ENCODE measurements around the gene RNASEH2B. TPM values are rescaled to one million over a fixed set of nuclear protein-coding genes. Genes with fewer than 3 reads are reported as not detected.

RNASEH2B gene
- total RNA-seq, 2 donors from 2014 or later = 37.7 to 44.1 TPM

- H3K4me1 ChIP-seq (ENCODE audit: control insufficient read depth, insufficient read depth, low read length) = no peaks in the 10 kb centered on the region
- no peaks in the 10 kb centered on the region for H3K36me3 ChIP-seq (ENCODE audit: control insufficient read depth, insufficient read depth, low read length)
- Mint-ChIP-seq H3K9me3 (peaks cover 5% of the 10 kb centered on the region), H3K4me3 (no peak overlapping the region), H3K4me1 (peaks cover 7% of the 10 kb centered on the region), H3K27ac (no peak overlapping the region), H3K27me3 (ENCODE audit: insufficient read depth) (no peaks in the 10 kb centered on the region), H3K36me3 (ENCODE audit: low read depth) (peaks cover 5% of the 10 kb centered on the region)
- no peak for DNase-seq
- no peak overlapping the region for H3K4me3 ChIP-seq (ENCODE audit: low read length)
- H3K27ac ChIP-seq (ENCODE audit: low read depth, low read length) = no peak overlapping the region
- H3K9me3 ChIP-seq (ENCODE audit: control insufficient read depth, low read length) = peaks cover 5% of the 10 kb centered on the region
- H3K27me3 ChIP-seq (ENCODE audit: control insufficient read depth, insufficient read depth, low read length, poor library complexity, severe bottlenecking) = no peaks in the 10 kb centered on the region
- H3K9ac ChIP-seq (ENCODE audit: extremely low read depth, low read length, poor library complexity, severe bottlenecking) = no peak overlapping the region
- TF ChIP-seq CTCF (conservative IDR thresholded peaks at IDR 0.05) = no peak
Observed at GRCh38 chr13:50979187-50979586, 69.6 kb downstream of the RNASEH2B start.

DNA sequence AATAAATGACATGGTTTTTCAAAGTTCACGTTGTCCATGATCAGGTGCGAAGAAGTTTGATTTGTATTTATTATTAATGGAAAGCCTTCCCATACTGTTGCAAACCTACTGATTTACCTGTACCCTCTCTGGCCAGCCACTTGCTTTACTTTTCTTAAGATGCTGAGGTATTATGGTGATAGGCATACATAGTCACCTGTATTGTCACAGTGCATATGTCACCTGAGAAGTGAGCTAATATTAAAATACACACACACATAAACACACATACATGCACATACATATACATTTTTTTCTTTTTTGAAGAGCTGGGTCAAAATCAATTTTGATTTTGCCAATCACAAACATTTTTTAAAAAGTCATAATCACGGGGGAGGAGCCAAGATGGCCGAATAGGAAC, 72.1 kb downstream of the RNASEH2B start:
- DNase-seq = no peak
- no peaks in the 10 kb centered on the region for H3K4me1 ChIP-seq (ENCODE audit: control insufficient read depth, insufficient read depth, low read length)
- Mint-ChIP-seq H3K27me3 (ENCODE audit: insufficient read depth) (no peaks in the 10 kb centered on the region), H3K27ac (peak overlapping the region; percentile 100), H3K4me1 (peaks cover 7% of the 10 kb centered on the region), H3K4me3 (peak overlapping the region; percentile 91), H3K36me3 (ENCODE audit: low read depth) (peaks cover 2% of the 10 kb centered on the region), H3K9me3 (peaks cover 5% of the 10 kb centered on the region)
- H3K9ac ChIP-seq (ENCODE audit: extremely low read depth, low read length, poor library complexity, severe bottlenecking) = no peak overlapping the region
- H3K27me3 ChIP-seq (ENCODE audit: control insufficient read depth, insufficient read depth, low read length, poor library complexity, severe bottlenecking) = no peaks in the 10 kb centered on the region
- 96 to 100% methylated on average over 1 to 4 of the region's 4 CpGs for WGBS, 2 experiments (ENCODE audit: insufficient coverage in 1 of 2, insufficient read length in 1 of 2)
- TF ChIP-seq CTCF (conservative IDR thresholded peaks at IDR 0.05) = no peak
- peaks cover 5% of the 10 kb centered on the region for H3K9me3 ChIP-seq (ENCODE audit: control insufficient read depth, low read length)
- no peak overlapping the region for H3K27ac ChIP-seq (ENCODE audit: low read depth, low read length)
- no peaks in the 10 kb centered on the region for H3K36me3 ChIP-seq (ENCODE audit: control insufficient read depth, insufficient read depth, low read length)
- no peak overlapping the region for H3K4me3 ChIP-seq (ENCODE audit: low read length)

DNA sequence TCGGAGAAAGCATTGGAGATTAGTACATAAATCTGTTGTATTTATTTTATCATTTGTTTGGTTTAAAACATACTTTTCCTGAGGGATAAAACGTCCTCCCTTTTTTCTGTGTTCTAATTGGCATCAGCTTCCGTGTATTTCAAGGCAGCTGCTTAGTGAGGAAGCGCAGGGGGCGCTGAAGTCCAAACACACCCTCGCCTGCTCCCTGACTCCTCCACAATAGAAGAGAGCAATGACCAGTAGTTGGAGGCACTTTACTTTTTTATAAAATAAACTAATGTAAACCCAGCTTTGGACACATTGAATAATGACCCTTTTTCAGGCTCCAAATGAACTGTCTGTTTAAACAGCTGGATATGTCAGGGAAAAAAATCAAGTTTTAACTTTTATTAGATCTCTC, 79.9 kb downstream of the RNASEH2B start:
- H3K4me3 Mint-ChIP-seq = no peak overlapping the region
- H3K4me3 ChIP-seq (ENCODE audit: low read length) = no peak overlapping the region
- no peak overlapping the region for H3K9ac ChIP-seq (ENCODE audit: extremely low read depth, low read length, poor library complexity, severe bottlenecking)
- H3K4me1 Mint-ChIP-seq = peaks cover 36% of the 10 kb centered on the region
- H3K36me3 ChIP-seq (ENCODE audit: control insufficient read depth, insufficient read depth, low read length) = no peaks in the 10 kb centered on the region
- H3K27me3 ChIP-seq (ENCODE audit: control insufficient read depth, insufficient read depth, low read length, poor library complexity, severe bottlenecking) = no peaks in the 10 kb centered on the region
- peaks cover 13% of the 10 kb centered on the region for H3K27me3 Mint-ChIP-seq (ENCODE audit: insufficient read depth)
- H3K4me1 ChIP-seq (ENCODE audit: control insufficient read depth, insufficient read depth, low read length) = peaks cover 11% of the 10 kb centered on the region
- no peak overlapping the region for H3K27ac Mint-ChIP-seq
- peak; percentile 70 for DNase-seq
- H3K9me3 Mint-ChIP-seq = peaks cover 2% of the 10 kb centered on the region
- no peaks in the 10 kb centered on the region for H3K9me3 ChIP-seq (ENCODE audit: control insufficient read depth, low read length)
- TF ChIP-seq CTCF (conservative IDR thresholded peaks at IDR 0.05) = peak; percentile 69
- H3K36me3 Mint-ChIP-seq (ENCODE audit: low read depth) = no peaks in the 10 kb centered on the region
- 58% methylated on average over 6 of the region's 6 CpGs; no CpG with 5 or more reads in 1 of the 2 experiments for WGBS, 2 experiments (ENCODE audit: insufficient coverage in 1 of 2, insufficient read length in 1 of 2)
- no peak overlapping the region for H3K27ac ChIP-seq (ENCODE audit: low read depth, low read length)

Measured in endodermal cell (in vitro differentiated cells).